HUES64 (cell line): ENCODE data around the gene ACTR5.

Experiments
- H3K27ac ChIP-seq: 2 replicates; pipeline ENCODE4 v1.7.0; 2013; ENCODE audit warnings: low read depth, low read length, inconsistent platforms
- H3K27me3 ChIP-seq: 2 replicates; pipeline ENCODE4 v1.6.1; 2013; ENCODE audit warnings: mild to moderate bottlenecking, low read length; ENCODE audit not compliant: insufficient read depth
- H3K36me3 ChIP-seq: 2 replicates; pipeline ENCODE4 v1.6.1; 2013; ENCODE audit warnings: mild to moderate bottlenecking, low read length; ENCODE audit not compliant: insufficient read depth
- H3K4me1 ChIP-seq: 2 replicates; pipeline ENCODE4 v1.6.1; 2013; ENCODE audit warnings: mild to moderate bottlenecking, low read length, moderate library complexity; ENCODE audit not compliant: insufficient read depth
- H3K4me3 ChIP-seq: 2 replicates; pipeline ENCODE4 v1.5.1; 2013; ENCODE audit warnings: mild to moderate bottlenecking, low read length, moderate library complexity
- H3K9ac ChIP-seq: 2 replicates; pipeline ENCODE4 v1.6.1; 2013; ENCODE audit warnings: mild to moderate bottlenecking, low read depth, low read length
- H3K9me3 ChIP-seq: 2 replicates; pipeline ENCODE4 v1.6.1; 2013; ENCODE audit warnings: low read depth, low read length; ENCODE audit not compliant: insufficient read depth
- WGBS: fragments of 150-250, 120-280 bp; methylation state at CpG from one replicate; pipeline ENCODE4 v1.1.7; 2013; ENCODE audit warnings: missing lambda C conversion rate; 5-methylcytosine and 5-hydroxymethylcytosine counted together

Gene ACTR5

DNA sequence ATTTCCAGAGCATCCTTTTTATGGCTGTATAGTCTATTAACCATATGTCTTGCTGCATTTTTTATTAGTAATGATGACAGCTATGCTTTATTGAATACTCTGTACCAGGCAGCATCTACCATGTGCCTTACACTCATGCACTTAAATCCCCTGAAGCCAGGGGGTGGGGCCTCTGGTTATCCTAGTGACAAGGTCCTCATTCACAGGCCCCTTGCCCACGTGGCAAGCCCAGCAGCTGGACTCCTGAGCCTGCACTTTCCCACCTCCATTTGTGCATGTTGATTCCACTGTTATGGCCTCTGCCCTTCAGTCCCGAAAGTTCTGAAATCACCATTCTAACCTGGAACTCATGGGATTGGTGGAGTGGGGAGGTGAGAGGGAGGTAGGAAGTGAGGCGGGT is 22.3 kb downstream of the ACTR5 start:
- H3K36me3 ChIP-seq = peaks cover 85% of the 10 kb centered on the region
- H3K4me3 ChIP-seq = no peak overlapping the region
- H3K27ac ChIP-seq = no peak overlapping the region
- H3K27me3 ChIP-seq = no peaks in the 10 kb centered on the region
- WGBS = 90% methylated on average over 3 of the region's 3 CpGs
- no peak overlapping the region for H3K9ac ChIP-seq
- peaks cover 3% of the 10 kb centered on the region; the same call in 1 of the 2 replicates for H3K4me1 ChIP-seq
- peaks cover 10% of the 10 kb centered on the region for H3K9me3 ChIP-seq

- peaks cover 10% of the 10 kb centered on the region for H3K9me3 ChIP-seq
- H3K9ac ChIP-seq = no peak overlapping the region
- 89% methylated on average over 7 of the region's 7 CpGs for WGBS
- H3K4me3 ChIP-seq = no peak overlapping the region
- peaks cover 81% of the 10 kb centered on the region for H3K36me3 ChIP-seq
- no peak overlapping the region for H3K27ac ChIP-seq
- H3K27me3 ChIP-seq = no peaks in the 10 kb centered on the region
- peaks cover 3% of the 10 kb centered on the region; the same call in 1 of the 2 replicates for H3K4me1 ChIP-seq
Observed at GRCh38 chr20:38770970-38771369, 22.7 kb downstream of the ACTR5 start.

GRCh38 chr20:38771621-38772020 is 23.4 kb downstream of the ACTR5 start:
- 97% methylated on average over 7 of the region's 7 CpGs for WGBS
- no peak overlapping the region for H3K9ac ChIP-seq
- H3K27me3 ChIP-seq = no peaks in the 10 kb centered on the region
- no peak overlapping the region for H3K4me3 ChIP-seq
- H3K4me1 ChIP-seq = peaks cover 2% of the 10 kb centered on the region; the same call in 1 of the 2 replicates
- H3K27ac ChIP-seq = no peak overlapping the region
- peaks cover 75% of the 10 kb centered on the region for H3K36me3 ChIP-seq
- H3K9me3 ChIP-seq = peaks cover 10% of the 10 kb centered on the region

- H3K9ac ChIP-seq = no peak overlapping the region
- peaks cover 10% of the 10 kb centered on the region for H3K9me3 ChIP-seq
- no peaks in the 10 kb centered on the region for H3K27me3 ChIP-seq
- H3K27ac ChIP-seq = no peak overlapping the region
- WGBS = 93% methylated on average over 2 of the region's 2 CpGs
- no peak overlapping the region for H3K4me3 ChIP-seq
- H3K36me3 ChIP-seq = peaks cover 49% of the 10 kb centered on the region
- H3K4me1 ChIP-seq = peaks cover 6% of the 10 kb centered on the region
Observed at GRCh38 chr20:38774167-38774566, 25.9 kb downstream of the ACTR5 start.

GRCh38 chr20:38776363-38776762 is 28.1 kb downstream of the ACTR5 start:
- Histone ChIP-seq H3K4me3 (no peak overlapping the region), H3K36me3 (peaks cover 37% of the 10 kb centered on the region), H3K9ac (no peak overlapping the region), H3K4me1 (peaks cover 26% of the 10 kb centered on the region), H3K27me3 (no peaks in the 10 kb centered on the region), H3K9me3 (peaks cover 10% of the 10 kb centered on the region), H3K27ac (no peak overlapping the region)
- 97% methylated on average over 11 of the region's 11 CpGs for WGBS

GRCh38 chr20:38779247-38780097 is 31.2 kb downstream of the ACTR5 start:
- peak overlapping the region; percentile 80 for H3K27ac ChIP-seq
- H3K9me3 ChIP-seq = peaks cover 1% of the 10 kb centered on the region; the same call in 1 of the 2 replicates
- H3K4me1 ChIP-seq = peaks cover 27% of the 10 kb centered on the region
- WGBS = 20% methylated on average over 19 of the region's 19 CpGs
- H3K4me3 ChIP-seq = peak overlapping the region; percentile 26
- H3K36me3 ChIP-seq = peaks cover 7% of the 10 kb centered on the region
- H3K9ac ChIP-seq = peak overlapping the region; percentile 63
- H3K27me3 ChIP-seq = no peaks in the 10 kb centered on the region

DNA sequence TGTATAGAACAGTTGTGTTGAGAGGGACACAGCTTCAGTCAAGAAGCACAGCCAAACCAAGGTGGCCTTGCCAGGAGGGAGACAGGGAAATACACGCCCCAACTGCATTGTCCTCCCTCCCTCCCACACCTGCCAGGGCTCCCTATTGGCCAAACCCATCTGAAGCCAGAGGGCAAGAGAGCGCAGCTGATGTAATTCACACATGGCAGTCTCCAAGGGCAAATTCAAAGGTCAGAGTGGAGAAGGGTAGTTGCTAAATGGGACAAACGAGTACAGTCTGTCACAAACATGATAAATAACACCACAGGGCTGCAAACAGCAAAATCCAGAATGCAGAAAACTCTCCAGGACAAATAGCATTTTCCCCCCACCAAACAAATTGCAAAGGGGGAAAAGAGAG is 34.0 kb downstream of the ACTR5 start:
- 82% methylated on average over 3 of the region's 3 CpGs for WGBS
- Histone ChIP-seq H3K27ac (no peak overlapping the region), H3K4me1 (peaks cover 27% of the 10 kb centered on the region), H3K9ac (no peak overlapping the region), H3K27me3 (no peaks in the 10 kb centered on the region), H3K9me3 (no peaks in the 10 kb centered on the region), H3K4me3 (no peak overlapping the region), H3K36me3 (no peaks in the 10 kb centered on the region)

GRCh38 chr20:38787870-38788269 is 39.6 kb downstream of the ACTR5 start:
- 97% methylated on average over 7 of the region's 7 CpGs for WGBS
- Histone ChIP-seq H3K27ac (no peak overlapping the region), H3K4me1 (no peaks in the 10 kb centered on the region), H3K36me3 (no peaks in the 10 kb centered on the region), H3K9ac (no peak overlapping the region), H3K27me3 (no peaks in the 10 kb centered on the region), H3K9me3 (no peaks in the 10 kb centered on the region), H3K4me3 (no peak overlapping the region)

- no peak overlapping the region for H3K4me3 ChIP-seq
- H3K36me3 ChIP-seq = no peaks in the 10 kb centered on the region
- H3K27ac ChIP-seq = no peak overlapping the region
- H3K27me3 ChIP-seq = no peaks in the 10 kb centered on the region
- no peak overlapping the region for H3K9ac ChIP-seq
- 95% methylated on average over 7 of the region's 7 CpGs for WGBS
- H3K4me1 ChIP-seq = no peaks in the 10 kb centered on the region
- H3K9me3 ChIP-seq = no peaks in the 10 kb centered on the region
Observed at GRCh38 chr20:38789503-38790199, 41.4 kb downstream of the ACTR5 start.

DNA sequence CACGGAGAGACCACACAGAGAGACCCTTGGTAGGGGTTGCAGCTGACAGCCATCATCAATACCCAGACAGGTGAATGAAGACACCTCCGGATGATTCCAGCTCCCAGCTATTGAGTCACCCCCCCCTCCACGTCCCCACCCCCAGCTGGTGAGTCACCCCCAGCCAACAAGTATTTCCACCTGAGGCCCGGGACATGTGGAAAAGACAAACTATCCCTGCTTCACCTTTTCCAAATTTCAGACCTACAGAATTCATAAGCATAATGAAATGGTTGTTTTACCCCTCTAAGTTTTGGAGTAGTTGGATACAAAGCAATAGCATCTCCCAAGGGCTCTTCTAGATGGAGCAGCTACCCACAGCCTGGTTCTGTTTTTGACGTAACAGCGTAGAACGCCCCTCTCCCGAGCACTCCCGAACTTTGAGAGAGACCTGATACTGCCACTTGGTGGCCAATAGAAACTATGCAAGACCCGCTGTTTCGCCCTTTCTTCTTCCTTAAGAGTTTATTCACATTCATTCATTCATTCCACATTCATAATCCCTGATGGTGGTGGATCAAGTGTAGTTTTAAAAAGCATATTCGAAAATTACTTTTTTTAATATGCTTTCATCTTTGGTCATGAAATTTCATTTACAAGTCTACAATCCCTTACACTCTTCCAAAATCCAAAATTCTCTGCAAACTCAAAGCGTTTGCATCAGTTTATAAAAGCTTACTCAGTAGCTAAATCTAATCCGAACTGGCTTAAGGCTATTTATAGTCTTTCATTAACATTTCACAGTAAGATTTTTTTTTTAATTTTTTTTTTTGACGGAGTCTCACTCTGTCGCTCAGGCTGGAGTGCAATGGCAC is 42.2 kb downstream of the ACTR5 start:
- H3K9me3 ChIP-seq = no peaks in the 10 kb centered on the region
- H3K36me3 ChIP-seq = no peaks in the 10 kb centered on the region
- no peaks in the 10 kb centered on the region for H3K4me1 ChIP-seq
- H3K27me3 ChIP-seq = no peaks in the 10 kb centered on the region
- WGBS = 48% methylated on average over 16 of the region's 16 CpGs
- no peak overlapping the region for H3K9ac ChIP-seq
- no peak overlapping the region for H3K4me3 ChIP-seq
- no peak overlapping the region for H3K27ac ChIP-seq

GRCh38 chr20:38791291-38791690 is 43.0 kb downstream of the ACTR5 start:
- H3K27ac ChIP-seq = no peak overlapping the region
- no peaks in the 10 kb centered on the region for H3K4me1 ChIP-seq
- no peak overlapping the region for H3K4me3 ChIP-seq
- H3K9ac ChIP-seq = no peak overlapping the region
- no peaks in the 10 kb centered on the region for H3K36me3 ChIP-seq
- H3K27me3 ChIP-seq = no peaks in the 10 kb centered on the region
- 93% methylated on average over 3 of the region's 3 CpGs for WGBS
- no peaks in the 10 kb centered on the region for H3K9me3 ChIP-seq
